Suprapubic skin (tissue), 4 donors: ENCODE data around the gene CCDC73. TPM values are rescaled to one million over a fixed set of nuclear protein-coding genes. Genes with fewer than 3 reads are reported as not detected.

Experiments
- DNase-seq, 2 donors: peaks; one replicate each; pipeline ENCODE4 v3.0.0-alpha.2; 2019; ENCODE audit warnings: low spot score in 2 of 2
- H3K27ac ChIP-seq: fragments of 200-600 bp; sonication (generic); one replicate; pipeline ENCODE4 v1.5.1; 2019
- H3K27me3 ChIP-seq: fragments of 200-600 bp; sonication (generic); one replicate; pipeline ENCODE4 v1.5.1; 2019
- H3K36me3 ChIP-seq: fragments of 200-600 bp; sonication (generic); one replicate; pipeline ENCODE4 v1.5.1; 2019
- H3K4me1 ChIP-seq: fragments of 200-600 bp; sonication (generic); one replicate; pipeline ENCODE4 v1.5.1; 2019
- H3K4me3 ChIP-seq: fragments of 200-600 bp; sonication (generic); one replicate; pipeline ENCODE4 v1.5.1; 2019; ENCODE audit warnings: mild to moderate bottlenecking
- H3K9me3 ChIP-seq: fragments of 200-600 bp; sonication (generic); one replicate; pipeline ENCODE4 v1.5.1; 2019
- CTCF ChIP-seq, 2 donors: fragments of 200-600 bp in 1 of 2; fragments of 450-650 bp in 1 of 2; sonication (generic) in 1 of 2; IDR thresholded peaks; one replicate each; pipeline ENCODE4 v1.5.1; 2016 to 2019; ENCODE audit warnings: antibody characterized with exemption in 2 of 2, mild to moderate bottlenecking in 1 of 2, moderate library complexity in 1 of 2
- EP300 ChIP-seq: sonication (generic); formaldehyde crosslinking; IDR thresholded peaks from one replicate; pipeline ENCODE4 v1.6.1; 2017; ENCODE audit warnings: antibody characterized with exemption
- POLR2A ChIP-seq, 2 donors: fragments of 450-650 bp; IDR thresholded peaks; one replicate each; pipeline ENCODE4 v1.6.1; 2017; ENCODE audit warnings: antibody characterized with exemption in 2 of 2, mild to moderate bottlenecking in 2 of 2, moderate library complexity in 2 of 2
- POLR2AphosphoS5 ChIP-seq, 3 donors: sonication (generic); formaldehyde crosslinking; IDR thresholded peaks; one replicate each; pipeline ENCODE4 v1.6.1; 2017; ENCODE audit warnings: antibody characterized with exemption in 3 of 3
- WGBS: methylation state at CpG from one replicate; pipeline ENCODE4 v1.1.5; 2018; 5-methylcytosine and 5-hydroxymethylcytosine counted together
- total RNA-seq, 4 donors: library from RNA; depleted of rRNA; stranded (reverse); fragments of >200 nt; gene quantifications; one replicate each; pipeline ENCODE4 v1.1.0, GENCODE V29; 2016

CCDC73 gene
- total RNA-seq, 4 donors from 2014 or later: not detected

- no peak overlapping the region for H3K4me3 ChIP-seq
- WGBS: 32% methylated on average over 1 of the region's 1 CpG
- no peak for DNase-seq
- no peaks in the 10 kb centered on the region for H3K4me1 ChIP-seq
- peaks cover 4% of the 10 kb centered on the region for H3K9me3 ChIP-seq
- no peaks in the 10 kb centered on the region for H3K36me3 ChIP-seq
- no peak overlapping the region for H3K27ac ChIP-seq
- TF ChIP-seq CTCF (IDR thresholded peaks at IDR 0.05): no peak
- no peak for TF ChIP-seq EP300
- TF ChIP-seq POLR2A (IDR thresholded peaks at IDR 0.05): no peak
- no peak for TF ChIP-seq POLR2AphosphoS5 (IDR thresholded peaks at IDR 0.05)
- no peaks in the 10 kb centered on the region for H3K27me3 ChIP-seq
These were observed 123.4 kb downstream of the CCDC73 start for GRCh38 chr11:32671051-32671450.

- Histone ChIP-seq H3K4me3 (no peak overlapping the region), H3K36me3 (no peaks in the 10 kb centered on the region), H3K27me3 (no peaks in the 10 kb centered on the region), H3K4me1 (no peaks in the 10 kb centered on the region), H3K27ac (no peak overlapping the region), H3K9me3 (no peaks in the 10 kb centered on the region)
- no peak for DNase-seq
- no peak for TF ChIP-seq POLR2A (IDR thresholded peaks at IDR 0.05)
- 83% methylated on average over 2 of the region's 2 CpGs for WGBS
These were observed 134.8 kb downstream of the CCDC73 start for GRCh38 chr11:32659672-32660071.

GRCh38 chr11:32658639-32659406, 135.6 kb downstream of the CCDC73 start:
- Histone ChIP-seq H3K36me3 (no peaks in the 10 kb centered on the region), H3K27ac (no peak overlapping the region), H3K4me1 (no peaks in the 10 kb centered on the region), H3K9me3 (no peaks in the 10 kb centered on the region), H3K4me3 (no peak overlapping the region), H3K27me3 (no peaks in the 10 kb centered on the region)
- WGBS: 86% methylated on average over 2 of the region's 2 CpGs
- DNase-seq: no peak
- TF ChIP-seq EP300 (no peak), POLR2AphosphoS5 (IDR thresholded peaks at IDR 0.05) (no peak), POLR2A (IDR thresholded peaks at IDR 0.05) (no peak), CTCF (IDR thresholded peaks at IDR 0.05) (no peak)

- DNase-seq: no peak
- no peaks in the 10 kb centered on the region for H3K36me3 ChIP-seq
- no peak overlapping the region for H3K27ac ChIP-seq
- TF ChIP-seq POLR2AphosphoS5 (IDR thresholded peaks at IDR 0.05): no peak
- H3K4me3 ChIP-seq: no peak overlapping the region
- no peaks in the 10 kb centered on the region for H3K4me1 ChIP-seq
- 39% methylated on average over 1 of the region's 1 CpG for WGBS
- H3K9me3 ChIP-seq: no peaks in the 10 kb centered on the region
- H3K27me3 ChIP-seq: no peaks in the 10 kb centered on the region
These were observed 150.9 kb downstream of the CCDC73 start for GRCh38 chr11:32643526-32643925.

GRCh38 chr11:32641361-32641760, 153.1 kb downstream of the CCDC73 start:
- Histone ChIP-seq H3K36me3 (no peaks in the 10 kb centered on the region), H3K27me3 (no peaks in the 10 kb centered on the region), H3K9me3 (no peaks in the 10 kb centered on the region), H3K4me3 (no peak overlapping the region), H3K4me1 (no peaks in the 10 kb centered on the region), H3K27ac (no peak overlapping the region)
- DNase-seq: no peak
- TF ChIP-seq EP300 (no peak), POLR2AphosphoS5 (IDR thresholded peaks at IDR 0.05) (no peak), POLR2A (IDR thresholded peaks at IDR 0.05) (no peak), CTCF (IDR thresholded peaks at IDR 0.05) (no peak)

- no peak for DNase-seq
These were observed 158.6 kb downstream of the CCDC73 start for GRCh38 chr11:32635819-32636218.

More at GRCh38 chr11:32635819-32636218, 158.6 kb downstream of the CCDC73 start:
- H3K9me3 ChIP-seq: no peaks in the 10 kb centered on the region
- no peak overlapping the region for H3K27ac ChIP-seq
- no peaks in the 10 kb centered on the region for H3K36me3 ChIP-seq
- TF ChIP-seq POLR2AphosphoS5 (IDR thresholded peaks at IDR 0.05): no peak
- TF ChIP-seq CTCF (IDR thresholded peaks at IDR 0.05): no peak
- TF ChIP-seq EP300: no peak
- TF ChIP-seq POLR2A (IDR thresholded peaks at IDR 0.05): no peak
- 71% methylated on average over 2 of the region's 2 CpGs for WGBS
- H3K27me3 ChIP-seq: no peaks in the 10 kb centered on the region
- H3K4me3 ChIP-seq: no peak overlapping the region
- no peaks in the 10 kb centered on the region for H3K4me1 ChIP-seq
